ENCODE measurements around the gene KRT1. TPM values are rescaled to one million over a fixed set of nuclear protein-coding genes. Genes with fewer than 3 reads are reported as not detected.

The KRT1 gene
- not detected in 2 replicates for total RNA-seq

DNA sequence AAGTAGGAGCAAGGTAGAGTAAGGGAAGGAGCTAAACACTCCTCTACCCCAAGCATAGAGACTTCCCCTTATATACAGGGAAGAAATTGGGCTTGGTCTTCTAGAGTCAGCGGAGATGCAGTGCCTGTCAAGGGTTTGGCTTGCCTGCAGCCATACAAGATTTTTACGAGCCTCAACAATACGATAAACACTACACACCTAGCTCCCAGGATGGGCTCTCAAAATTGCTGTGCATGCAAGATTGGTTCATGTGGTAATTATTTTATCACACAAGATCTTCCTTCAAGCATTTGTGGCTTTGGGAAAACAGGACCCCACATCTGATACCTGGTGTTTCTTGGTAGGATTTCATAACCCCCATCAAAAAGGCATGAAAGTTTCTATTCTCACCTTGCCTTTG is at the start of gene KRT1:
Gene KRT1, minus strand, starts transcription at position 45 of the 400 bp plus-strand sequence. CDS start 59 bp downstream, outside the sequence.

DNA sequence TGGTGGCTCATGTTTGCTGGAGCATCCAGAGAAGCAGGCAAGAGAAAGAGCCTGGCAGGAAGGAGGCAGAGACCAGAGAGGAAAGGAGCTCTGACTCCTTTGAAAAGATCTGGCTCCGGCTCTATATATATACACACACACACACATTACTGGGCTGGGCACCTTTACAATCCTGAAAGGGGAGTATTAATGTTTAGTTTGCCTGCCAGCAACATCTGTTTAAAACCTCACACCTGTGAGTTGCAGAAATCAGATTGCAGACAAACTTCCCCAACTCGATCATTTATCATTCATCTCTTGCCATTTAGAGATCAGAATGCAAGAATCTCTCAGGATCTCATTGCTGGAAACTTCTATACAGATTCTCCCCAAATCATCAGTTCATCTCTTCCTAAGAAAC is 23.2 kb upstream of the KRT1 start, which contains the start of gene KRT77:
Gene KRT77, minus strand, starts transcription at position 101 of the 400 bp plus-strand sequence. Its CDS starts 90 bp downstream, at position 11.

DNA sequence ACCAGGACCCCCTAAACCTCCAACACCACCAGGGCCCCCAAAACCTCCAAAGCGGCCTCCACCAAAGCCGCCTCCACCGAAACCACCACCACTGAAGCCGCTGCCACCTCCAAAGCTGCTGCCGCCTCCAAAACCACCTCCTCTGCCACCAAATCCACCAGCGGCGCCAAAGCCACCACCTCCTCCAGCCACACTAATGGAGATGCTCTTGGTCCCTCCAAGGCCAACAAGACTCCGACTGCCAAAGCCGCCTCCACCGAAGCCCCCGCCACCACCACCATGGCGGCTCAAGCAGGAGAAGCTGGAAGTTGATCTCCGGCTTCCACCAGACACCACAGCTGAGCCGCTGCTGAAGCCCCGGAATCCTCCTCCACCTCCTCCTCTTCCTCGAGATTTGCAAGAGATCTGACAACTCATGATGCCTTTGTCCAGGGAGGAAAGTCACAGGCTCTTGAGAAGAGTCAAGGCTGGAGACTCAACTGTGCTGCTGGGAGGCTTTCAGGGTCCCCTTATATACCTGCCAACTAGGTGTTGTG is 28.4 kb downstream of the KRT1 start, which contains the start of gene KRT2:
Gene KRT2, minus strand, starts transcription at position 486 of the 536 bp plus-strand sequence. Its CDS starts 69 bp downstream, at position 417.

Other genes with a start within 250 kb of the KRT1 start
- gene KRT75, start 246.0 kb downstream of the KRT1 start, total RNA-seq, result not detected in 2 replicates
- gene KRT6B, start 228.3 kb downstream of the KRT1 start, total RNA-seq, result 0.14 and 0.18 TPM in 2 replicates
- gene KRT6C, start 206.6 kb downstream of the KRT1 start, total RNA-seq, result not detected in 2 replicates
- 3.7 and 22.8 TPM in 2 replicates for gene KRT6A, start 187.2 kb downstream of the KRT1 start, total RNA-seq
- gene KRT5, start 160.0 kb downstream of the KRT1 start, total RNA-seq, result 1.3 and 2.3 TPM in 2 replicates
- not detected in 2 replicates for gene KRT71, start 127.3 kb downstream of the KRT1 start, total RNA-seq
- gene KRT74, start 106.6 kb downstream of the KRT1 start, total RNA-seq, result not detected in 2 replicates
- gene KRT72, start 78.9 kb downstream of the KRT1 start, total RNA-seq, result not detected in 2 replicates
- not detected in 2 replicates for gene KRT73, start 61.8 kb downstream of the KRT1 start, total RNA-seq
- not detected in 2 replicates for gene KRT2, start 28.2 kb downstream of the KRT1 start, total RNA-seq
- gene KRT77, start 23.1 kb upstream of the KRT1 start, total RNA-seq, result not detected in 2 replicates
- gene KRT76, start 96.9 kb upstream of the KRT1 start, total RNA-seq, result not detected in 2 replicates
- gene KRT3, start 115.7 kb upstream of the KRT1 start, total RNA-seq, result not detected in 2 replicates
- 0.14 TPM in 1 of 2 replicates, not detected in the other for gene KRT4, start 133.7 kb upstream of the KRT1 start, total RNA-seq
- not detected in 2 replicates for gene KRT79, start 153.9 kb upstream of the KRT1 start, total RNA-seq
- gene KRT78, start 168.6 kb upstream of the KRT1 start, total RNA-seq, result not detected in 2 replicates
- gene KRT8, start 224.7 kb upstream of the KRT1 start, total RNA-seq, result 6.7 and 13.4 TPM in 2 replicates